Measurements from ENCODE around the gene NCKAP1.
"Not testable (repeated sequence)": the region's sequence is repeated elsewhere in the genome, so short reads cannot be mapped to it uniquely, and the experiment has no call there.

NCKAP1 gene

GRCh38 chr2:182890773-182891378, 147.4 kb downstream of the NCKAP1 start:
- no peak for TF ChIP-seq CTCF (IDR thresholded peaks at IDR 0.05; ENCODE audit: low read depth, low read length, missing control alignments)
- no peak overlapping the region for H3K4me3 ChIP-seq (ENCODE audit: low read depth, low read length)
- in situ Hi-C loops (cut with HindIII; ENCODE audit: low sequenced_read_pairs) = no loop called here
- no peak for DNase-seq (ENCODE audit: low read depth)

- no peak overlapping the region for H3K4me3 ChIP-seq (ENCODE audit: low read depth, low read length)
- no peak for DNase-seq (ENCODE audit: low read depth)
- no peak for TF ChIP-seq CTCF (IDR thresholded peaks at IDR 0.05; ENCODE audit: low read depth, low read length, missing control alignments)
- in situ Hi-C loops (cut with HindIII; ENCODE audit: low sequenced_read_pairs) = no loop called here
Observed at GRCh38 chr2:182890305-182890704, 148.0 kb downstream of the NCKAP1 start.

GRCh38 chr2:182887753-182888415, 150.4 kb downstream of the NCKAP1 start:
- no peak for DNase-seq (ENCODE audit: low read depth)
- in situ Hi-C loops (cut with HindIII; ENCODE audit: low sequenced_read_pairs) = no loop called here
- no peak overlapping the region for H3K4me3 ChIP-seq (ENCODE audit: low read depth, low read length)
- TF ChIP-seq CTCF (IDR thresholded peaks at IDR 0.05; ENCODE audit: low read depth, low read length, missing control alignments) = no peak

- H3K4me3 ChIP-seq (ENCODE audit: low read depth, low read length) = no peak overlapping the region
- TF ChIP-seq CTCF (IDR thresholded peaks at IDR 0.05; ENCODE audit: low read depth, low read length, missing control alignments) = no peak
- no peak for DNase-seq (ENCODE audit: low read depth)
- in situ Hi-C loops (cut with HindIII; ENCODE audit: low sequenced_read_pairs) = no loop called here
Observed at GRCh38 chr2:182887093-182887492, 151.2 kb downstream of the NCKAP1 start.

GRCh38 chr2:182885771-182886170, 152.5 kb downstream of the NCKAP1 start:
- in situ Hi-C loops (cut with HindIII; ENCODE audit: low sequenced_read_pairs) = no loop called here
- H3K4me3 ChIP-seq (ENCODE audit: low read depth, low read length) = no peak overlapping the region
- TF ChIP-seq CTCF (IDR thresholded peaks at IDR 0.05; ENCODE audit: low read depth, low read length, missing control alignments) = no peak
- no peak for DNase-seq (ENCODE audit: low read depth)

GRCh38 chr2:182883451-182883850, 154.8 kb downstream of the NCKAP1 start:
- in situ Hi-C loops (cut with HindIII; ENCODE audit: low sequenced_read_pairs) = no loop called here
- no peak for TF ChIP-seq CTCF (IDR thresholded peaks at IDR 0.05; ENCODE audit: low read depth, low read length, missing control alignments)
- no peak for DNase-seq (ENCODE audit: low read depth)
- H3K4me3 ChIP-seq (ENCODE audit: low read depth, low read length) = no peak overlapping the region

- DNase-seq (ENCODE audit: low read depth); H3K4me3 ChIP-seq (ENCODE audit: low read depth, low read length); in situ Hi-C loops (cut with HindIII; ENCODE audit: low sequenced_read_pairs): not testable (repeated sequence)
Observed at GRCh38 chr2:182880100-182880499, 158.2 kb downstream of the NCKAP1 start.

GRCh38 chr2:182876653-182877052, 161.6 kb downstream of the NCKAP1 start:
- H3K4me3 ChIP-seq (ENCODE audit: low read depth, low read length); in situ Hi-C loops (cut with HindIII; ENCODE audit: low sequenced_read_pairs); DNase-seq (ENCODE audit: low read depth): not testable (repeated sequence)
